Measurements from ENCODE around the gene PLCH2. TPM values are rescaled to one million over a fixed set of nuclear protein-coding genes. Genes with fewer than 3 reads are reported as not detected.

Gene PLCH2
- total RNA-seq, 1 experiment from 2014 or later: 0.27 TPM

DNA sequence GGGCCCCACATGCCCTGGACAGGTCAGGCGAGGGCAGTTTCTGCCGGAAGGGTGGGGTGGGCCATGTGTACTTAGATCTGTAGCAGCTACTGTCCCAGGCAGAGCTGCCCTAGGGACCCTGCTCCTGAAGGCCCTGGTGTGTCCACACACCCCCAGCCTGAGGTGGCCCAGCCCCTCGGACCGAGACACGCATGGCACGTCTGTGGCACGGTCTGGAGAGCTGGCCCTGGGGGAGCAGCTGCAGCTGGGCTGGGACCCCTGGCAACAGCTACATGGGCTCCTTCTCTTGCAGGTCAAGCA lies 25.7 kb downstream of the PLCH2 start:
- Mint-ChIP-seq H3K9me3 (ENCODE audit: unreplicated experiment) (no peaks in the 10 kb centered on the region), H3K36me3 (ENCODE audit: insufficient read depth, unreplicated experiment) (peaks cover 6% of the 10 kb centered on the region), H3K27ac (ENCODE audit: unreplicated experiment) (no peak overlapping the region), H3K27me3 (ENCODE audit: insufficient read depth, unreplicated experiment) (no peaks in the 10 kb centered on the region), H3K4me3 (ENCODE audit: unreplicated experiment) (no peak overlapping the region), H3K4me1 (ENCODE audit: low read depth, unreplicated experiment) (no peaks in the 10 kb centered on the region)
- BruUV-seq (replicated peaks): no TSS peak
- H3K4me3 ChIP-seq (ENCODE audit: low read depth, low read length): no peak overlapping the region
- no peaks in the 10 kb centered on the region for H3K9me3 ChIP-seq
- POLR2A ChIA-PET: no interaction called here
- H3K27me3 ChIP-seq (replicated peaks; ENCODE audit: control insufficient read depth, insufficient read depth, low read length): no peaks in the 10 kb centered on the region
- no peak for TF ChIP-seq CTCF (IDR thresholded peaks at IDR 0.05; ENCODE audit: insufficient read depth in 1 of 2, low read depth in 1 of 2, low read length in 1 of 2, severe bottlenecking in 1 of 2, unreplicated experiment in 1 of 2)
- no peaks in the 10 kb centered on the region for H3K4me1 ChIP-seq
- CTCF ChIA-PET: no interaction called here
- intact Hi-C loops (cut with micrococcal nuclease; ENCODE audit: unreplicated experiment): no loop called here
- no peaks in the 10 kb centered on the region for H3K36me3 ChIP-seq (ENCODE audit: control insufficient read depth, insufficient read depth, low read length)
- no peak for DNase-seq

GRCh38 chr1:2502210-2502609 lies 26.1 kb downstream of the PLCH2 start:
- Histone ChIP-seq H3K9me3 (no peaks in the 10 kb centered on the region), H3K4me3 (ENCODE audit: low read depth, low read length) (no peak overlapping the region), H3K4me1 (no peaks in the 10 kb centered on the region), H3K27me3 (replicated peaks; ENCODE audit: control insufficient read depth, insufficient read depth, low read length) (no peaks in the 10 kb centered on the region), H3K36me3 (ENCODE audit: control insufficient read depth, insufficient read depth, low read length) (no peaks in the 10 kb centered on the region)
- BruUV-seq (replicated peaks): no TSS peak
- DNase-seq: no peak
- intact Hi-C loops (cut with micrococcal nuclease; ENCODE audit: unreplicated experiment): no loop called here
- H3K36me3 Mint-ChIP-seq (ENCODE audit: insufficient read depth, unreplicated experiment): peaks cover 6% of the 10 kb centered on the region
- ChIA-PET POLR2A (no interaction called here), CTCF (no interaction called here)
- no peak overlapping the region for H3K27ac Mint-ChIP-seq (ENCODE audit: unreplicated experiment)
- no peak for TF ChIP-seq CTCF (IDR thresholded peaks at IDR 0.05; ENCODE audit: insufficient read depth in 1 of 2, low read depth in 1 of 2, low read length in 1 of 2, severe bottlenecking in 1 of 2, unreplicated experiment in 1 of 2)
- H3K27me3 Mint-ChIP-seq (ENCODE audit: insufficient read depth, unreplicated experiment): no peaks in the 10 kb centered on the region
- H3K9me3 Mint-ChIP-seq (ENCODE audit: unreplicated experiment): no peaks in the 10 kb centered on the region
- no peak overlapping the region for H3K4me3 Mint-ChIP-seq (ENCODE audit: unreplicated experiment)
- no peaks in the 10 kb centered on the region for H3K4me1 Mint-ChIP-seq (ENCODE audit: low read depth, unreplicated experiment)

GRCh38 chr1:2502661-2503553 lies 26.8 kb downstream of the PLCH2 start:
- H3K36me3 ChIP-seq (ENCODE audit: control insufficient read depth, insufficient read depth, low read length): no peaks in the 10 kb centered on the region
- H3K9me3 ChIP-seq: no peaks in the 10 kb centered on the region
- Mint-ChIP-seq H3K27ac (ENCODE audit: unreplicated experiment) (no peak overlapping the region), H3K9me3 (ENCODE audit: unreplicated experiment) (no peaks in the 10 kb centered on the region), H3K27me3 (ENCODE audit: insufficient read depth, unreplicated experiment) (no peaks in the 10 kb centered on the region), H3K4me3 (ENCODE audit: unreplicated experiment) (no peak overlapping the region), H3K36me3 (ENCODE audit: insufficient read depth, unreplicated experiment) (peaks cover 6% of the 10 kb centered on the region), H3K4me1 (ENCODE audit: low read depth, unreplicated experiment) (no peaks in the 10 kb centered on the region)
- intact Hi-C loops (cut with micrococcal nuclease; ENCODE audit: unreplicated experiment): no loop called here
- CTCF ChIA-PET: no interaction called here
- H3K27me3 ChIP-seq (replicated peaks; ENCODE audit: control insufficient read depth, insufficient read depth, low read length): no peaks in the 10 kb centered on the region
- POLR2A ChIA-PET: no interaction called here
- DNase-seq: no peak
- H3K4me1 ChIP-seq: no peaks in the 10 kb centered on the region
- no peak for TF ChIP-seq CTCF (IDR thresholded peaks at IDR 0.05; ENCODE audit: insufficient read depth in 1 of 2, low read depth in 1 of 2, low read length in 1 of 2, severe bottlenecking in 1 of 2, unreplicated experiment in 1 of 2)
- no TSS peak for BruUV-seq (replicated peaks)
- H3K4me3 ChIP-seq (ENCODE audit: low read depth, low read length): no peak overlapping the region
